K562 (cell line): Measurements from ENCODE around the gene UQCR11. TPM values are rescaled to one million over a fixed set of nuclear protein-coding genes. Genes with fewer than 3 reads are reported as not detected.

Experiments
- ETV1 ChIP-seq: fragments of 450-650 bp; conservative IDR thresholded peaks from 2 replicates; pipeline ENCODE4 v1.6.1; 2016; ENCODE audit warnings: missing genetic modification characterization, control low read depth, low read depth, missing compliant biosample characterization
- FOS ChIP-seq: IDR thresholded peaks from 3 replicates; pipeline ENCODE4 v1.6.1; 2011; ENCODE audit not compliant: insufficient read length; ENCODE audit errors: extremely low read depth
- FOXJ3 ChIP-seq: sonication (generic); formaldehyde crosslinking; IDR thresholded peaks from 2 replicates; pipeline ENCODE4 v1.4.0; 2020; ENCODE audit warnings: mild to moderate bottlenecking, missing genetic modification reagents
- HIVEP1 ChIP-seq: fragments of 250-450 bp; sonication (Bioruptor Pico); IDR thresholded peaks from 2 replicates; pipeline ENCODE4 v1.4.0; 2020; ENCODE audit warnings: mild to moderate bottlenecking
- PCBP1 ChIP-seq: fragments of 200-400 bp; formaldehyde crosslinking; IDR thresholded peaks from 2 replicates; pipeline ENCODE4 v1.6.1; 2018; ENCODE audit warnings: mild to moderate bottlenecking, low read depth, low read length; ENCODE audit not compliant: poor library complexity, severe bottlenecking
- RB1 ChIP-seq: fragments of 450-650 bp; IDR thresholded peaks from 2 replicates; pipeline ENCODE4 v1.6.1; 2017; ENCODE audit warnings: low read depth, mild to moderate bottlenecking
- RBFOX2 ChIP-seq: fragments of 200-400 bp; formaldehyde crosslinking; IDR thresholded peaks from 2 replicates; pipeline ENCODE4 v1.6.1; 2017; ENCODE audit warnings: low read depth, mild to moderate bottlenecking, low read length, moderate library complexity
- ZBTB17 ChIP-seq: fragments of 450-650 bp; formaldehyde crosslinking; IDR thresholded peaks from 2 replicates; pipeline ENCODE4 v1.4.0; 2020; ENCODE audit warnings: mild to moderate bottlenecking
- ZNF217 ChIP-seq: sonication (generic); formaldehyde crosslinking; IDR thresholded peaks from 2 replicates; pipeline ENCODE4 v1.8.0; 2022; ENCODE audit warnings: mild to moderate bottlenecking, missing genetic modification reagents
- ZNF354B ChIP-seq: fragments of 250-450 bp; sonication (Bioruptor Pico); IDR thresholded peaks from 2 replicates; pipeline ENCODE4 v1.4.0; 2020
- polyA plus RNA-seq, 8 experiments: library from polyadenylated mRNA; depleted of rRNA in 4 of 8; stranded (reverse) in 5 of 8; unstranded in 3 of 8; fragments of >200 nt; fragmentation: Nextera tagmentation in 2 of 8; fragmentation: Illumina TruSeq in 1 of 8; extraction: Ambion mirVana in 2 of 8; extraction: Trizol in 1 of 8; gene quantifications; 2 replicates each; pipeline versions ENCODE4 v1.2.1 to v1.2.3, GENCODE V29; 2011 to 2014; ENCODE audit warnings: inconsistent platforms in 1 of 8, missing spikeins in 1 of 8
- total RNA-seq, 7 experiments: library from RNA; depleted of rRNA in 6 of 7; stranded (reverse); fragments of >200 nt in 6 of 7; fragmentation: Illumina TruSeq in 2 of 7; extraction: Trizol in 2 of 7; gene quantifications; 2 replicates each; pipeline versions ENCODE4 v1.2.1 to v1.2.3, GENCODE V29; 2011 to 2021; ENCODE audit warnings: low replicate concordance in 1 of 7
- TF ChIP-seq, protein P1 (sequence below): fragments of 450-650 bp; formaldehyde crosslinking; IDR thresholded peaks from 2 replicates; pipeline ENCODE4 v1.4.0; 2020; ENCODE audit warnings: mild to moderate bottlenecking, moderate library complexity
- TF ChIP-seq, protein P2 (sequence below): fragments of 200-600 bp; sonication (generic); IDR thresholded peaks from one replicate; pipeline ENCODE4 v1.6.1; 2012; ENCODE audit warnings: mild to moderate bottlenecking, low read depth, low read length, inconsistent platforms
- TF ChIP-seq, protein P3 (sequence below): fragments of 150-350 bp; IDR thresholded peaks from 2 replicates; pipeline ENCODE4 v1.6.1; 2014; ENCODE audit warnings: low read depth, mild to moderate bottlenecking, low read length, borderline replicate concordance

UQCR11 gene
- total and polyA plus RNA-seq, 9 of the 15 experiments (the other 6 are each of a cell fraction or from before 2014, with no cell fraction given), result 57.6 to 394 (median 259) TPM

DNA sequence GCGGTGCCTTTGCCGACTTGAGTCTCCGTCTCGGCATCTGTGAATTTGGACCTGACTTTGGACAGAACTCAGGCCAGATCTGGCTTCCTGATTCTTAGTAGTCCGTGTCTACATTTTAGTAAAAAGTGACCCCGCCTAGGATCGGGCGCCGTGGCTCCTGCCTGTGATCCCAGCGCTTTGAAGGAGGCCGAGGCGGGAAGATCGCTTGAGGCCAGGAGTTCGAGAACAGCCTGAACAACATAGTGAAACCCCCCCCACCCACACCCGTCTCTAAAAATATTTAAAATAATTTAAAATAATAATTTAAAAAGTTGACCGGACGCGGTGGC is 48.0 kb upstream of the UQCR11 start (continued):
- TF ChIP-seq ZBTB17 (peak; percentile 81; the same call in 1 of the 2 replicates), FOS (no peak), FOXJ3 (no peak), ZNF217 (CRISPR knock-in tag) (no peak), PCBP1 (no peak), ETV1 (tag) (no peak), HIVEP1 (CRISPR knock-in tag) (0 out of 2 replicates have a peak, but pooled peaks have one; percentile 33), RB1 (no peak), ZNF354B (CRISPR knock-in tag) (no peak), RBFOX2 (peak; percentile 69)
- TF ChIP-seq, protein P1, sequence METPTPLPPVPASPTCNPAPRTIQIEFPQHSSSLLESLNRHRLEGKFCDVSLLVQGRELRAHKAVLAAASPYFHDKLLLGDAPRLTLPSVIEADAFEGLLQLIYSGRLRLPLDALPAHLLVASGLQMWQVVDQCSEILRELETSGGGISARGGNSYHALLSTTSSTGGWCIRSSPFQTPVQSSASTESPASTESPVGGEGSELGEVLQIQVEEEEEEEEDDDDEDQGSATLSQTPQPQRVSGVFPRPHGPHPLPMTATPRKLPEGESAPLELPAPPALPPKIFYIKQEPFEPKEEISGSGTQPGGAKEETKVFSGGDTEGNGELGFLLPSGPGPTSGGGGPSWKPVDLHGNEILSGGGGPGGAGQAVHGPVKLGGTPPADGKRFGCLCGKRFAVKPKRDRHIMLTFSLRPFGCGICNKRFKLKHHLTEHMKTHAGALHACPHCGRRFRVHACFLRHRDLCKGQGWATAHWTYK, result 0 out of 2 replicates have a peak, but pooled peaks have one; percentile 19
- TF ChIP-seq, protein P2, sequence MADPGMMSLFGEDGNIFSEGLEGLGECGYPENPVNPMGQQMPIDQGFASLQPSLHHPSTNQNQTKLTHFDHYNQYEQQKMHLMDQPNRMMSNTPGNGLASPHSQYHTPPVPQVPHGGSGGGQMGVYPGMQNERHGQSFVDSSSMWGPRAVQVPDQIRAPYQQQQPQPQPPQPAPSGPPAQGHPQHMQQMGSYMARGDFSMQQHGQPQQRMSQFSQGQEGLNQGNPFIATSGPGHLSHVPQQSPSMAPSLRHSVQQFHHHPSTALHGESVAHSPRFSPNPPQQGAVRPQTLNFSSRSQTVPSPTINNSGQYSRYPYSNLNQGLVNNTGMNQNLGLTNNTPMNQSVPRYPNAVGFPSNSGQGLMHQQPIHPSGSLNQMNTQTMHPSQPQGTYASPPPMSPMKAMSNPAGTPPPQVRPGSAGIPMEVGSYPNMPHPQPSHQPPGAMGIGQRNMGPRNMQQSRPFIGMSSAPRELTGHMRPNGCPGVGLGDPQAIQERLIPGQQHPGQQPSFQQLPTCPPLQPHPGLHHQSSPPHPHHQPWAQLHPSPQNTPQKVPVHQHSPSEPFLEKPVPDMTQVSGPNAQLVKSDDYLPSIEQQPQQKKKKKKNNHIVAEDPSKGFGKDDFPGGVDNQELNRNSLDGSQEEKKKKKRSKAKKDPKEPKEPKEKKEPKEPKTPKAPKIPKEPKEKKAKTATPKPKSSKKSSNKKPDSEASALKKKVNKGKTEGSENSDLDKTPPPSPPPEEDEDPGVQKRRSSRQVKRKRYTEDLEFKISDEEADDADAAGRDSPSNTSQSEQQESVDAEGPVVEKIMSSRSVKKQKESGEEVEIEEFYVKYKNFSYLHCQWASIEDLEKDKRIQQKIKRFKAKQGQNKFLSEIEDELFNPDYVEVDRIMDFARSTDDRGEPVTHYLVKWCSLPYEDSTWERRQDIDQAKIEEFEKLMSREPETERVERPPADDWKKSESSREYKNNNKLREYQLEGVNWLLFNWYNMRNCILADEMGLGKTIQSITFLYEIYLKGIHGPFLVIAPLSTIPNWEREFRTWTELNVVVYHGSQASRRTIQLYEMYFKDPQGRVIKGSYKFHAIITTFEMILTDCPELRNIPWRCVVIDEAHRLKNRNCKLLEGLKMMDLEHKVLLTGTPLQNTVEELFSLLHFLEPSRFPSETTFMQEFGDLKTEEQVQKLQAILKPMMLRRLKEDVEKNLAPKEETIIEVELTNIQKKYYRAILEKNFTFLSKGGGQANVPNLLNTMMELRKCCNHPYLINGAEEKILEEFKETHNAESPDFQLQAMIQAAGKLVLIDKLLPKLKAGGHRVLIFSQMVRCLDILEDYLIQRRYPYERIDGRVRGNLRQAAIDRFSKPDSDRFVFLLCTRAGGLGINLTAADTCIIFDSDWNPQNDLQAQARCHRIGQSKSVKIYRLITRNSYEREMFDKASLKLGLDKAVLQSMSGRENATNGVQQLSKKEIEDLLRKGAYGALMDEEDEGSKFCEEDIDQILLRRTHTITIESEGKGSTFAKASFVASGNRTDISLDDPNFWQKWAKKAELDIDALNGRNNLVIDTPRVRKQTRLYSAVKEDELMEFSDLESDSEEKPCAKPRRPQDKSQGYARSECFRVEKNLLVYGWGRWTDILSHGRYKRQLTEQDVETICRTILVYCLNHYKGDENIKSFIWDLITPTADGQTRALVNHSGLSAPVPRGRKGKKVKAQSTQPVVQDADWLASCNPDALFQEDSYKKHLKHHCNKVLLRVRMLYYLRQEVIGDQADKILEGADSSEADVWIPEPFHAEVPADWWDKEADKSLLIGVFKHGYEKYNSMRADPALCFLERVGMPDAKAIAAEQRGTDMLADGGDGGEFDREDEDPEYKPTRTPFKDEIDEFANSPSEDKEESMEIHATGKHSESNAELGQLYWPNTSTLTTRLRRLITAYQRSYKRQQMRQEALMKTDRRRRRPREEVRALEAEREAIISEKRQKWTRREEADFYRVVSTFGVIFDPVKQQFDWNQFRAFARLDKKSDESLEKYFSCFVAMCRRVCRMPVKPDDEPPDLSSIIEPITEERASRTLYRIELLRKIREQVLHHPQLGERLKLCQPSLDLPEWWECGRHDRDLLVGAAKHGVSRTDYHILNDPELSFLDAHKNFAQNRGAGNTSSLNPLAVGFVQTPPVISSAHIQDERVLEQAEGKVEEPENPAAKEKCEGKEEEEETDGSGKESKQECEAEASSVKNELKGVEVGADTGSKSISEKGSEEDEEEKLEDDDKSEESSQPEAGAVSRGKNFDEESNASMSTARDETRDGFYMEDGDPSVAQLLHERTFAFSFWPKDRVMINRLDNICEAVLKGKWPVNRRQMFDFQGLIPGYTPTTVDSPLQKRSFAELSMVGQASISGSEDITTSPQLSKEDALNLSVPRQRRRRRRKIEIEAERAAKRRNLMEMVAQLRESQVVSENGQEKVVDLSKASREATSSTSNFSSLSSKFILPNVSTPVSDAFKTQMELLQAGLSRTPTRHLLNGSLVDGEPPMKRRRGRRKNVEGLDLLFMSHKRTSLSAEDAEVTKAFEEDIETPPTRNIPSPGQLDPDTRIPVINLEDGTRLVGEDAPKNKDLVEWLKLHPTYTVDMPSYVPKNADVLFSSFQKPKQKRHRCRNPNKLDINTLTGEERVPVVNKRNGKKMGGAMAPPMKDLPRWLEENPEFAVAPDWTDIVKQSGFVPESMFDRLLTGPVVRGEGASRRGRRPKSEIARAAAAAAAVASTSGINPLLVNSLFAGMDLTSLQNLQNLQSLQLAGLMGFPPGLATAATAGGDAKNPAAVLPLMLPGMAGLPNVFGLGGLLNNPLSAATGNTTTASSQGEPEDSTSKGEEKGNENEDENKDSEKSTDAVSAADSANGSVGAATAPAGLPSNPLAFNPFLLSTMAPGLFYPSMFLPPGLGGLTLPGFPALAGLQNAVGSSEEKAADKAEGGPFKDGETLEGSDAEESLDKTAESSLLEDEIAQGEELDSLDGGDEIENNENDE, result no peak
- TF ChIP-seq, protein P3, sequence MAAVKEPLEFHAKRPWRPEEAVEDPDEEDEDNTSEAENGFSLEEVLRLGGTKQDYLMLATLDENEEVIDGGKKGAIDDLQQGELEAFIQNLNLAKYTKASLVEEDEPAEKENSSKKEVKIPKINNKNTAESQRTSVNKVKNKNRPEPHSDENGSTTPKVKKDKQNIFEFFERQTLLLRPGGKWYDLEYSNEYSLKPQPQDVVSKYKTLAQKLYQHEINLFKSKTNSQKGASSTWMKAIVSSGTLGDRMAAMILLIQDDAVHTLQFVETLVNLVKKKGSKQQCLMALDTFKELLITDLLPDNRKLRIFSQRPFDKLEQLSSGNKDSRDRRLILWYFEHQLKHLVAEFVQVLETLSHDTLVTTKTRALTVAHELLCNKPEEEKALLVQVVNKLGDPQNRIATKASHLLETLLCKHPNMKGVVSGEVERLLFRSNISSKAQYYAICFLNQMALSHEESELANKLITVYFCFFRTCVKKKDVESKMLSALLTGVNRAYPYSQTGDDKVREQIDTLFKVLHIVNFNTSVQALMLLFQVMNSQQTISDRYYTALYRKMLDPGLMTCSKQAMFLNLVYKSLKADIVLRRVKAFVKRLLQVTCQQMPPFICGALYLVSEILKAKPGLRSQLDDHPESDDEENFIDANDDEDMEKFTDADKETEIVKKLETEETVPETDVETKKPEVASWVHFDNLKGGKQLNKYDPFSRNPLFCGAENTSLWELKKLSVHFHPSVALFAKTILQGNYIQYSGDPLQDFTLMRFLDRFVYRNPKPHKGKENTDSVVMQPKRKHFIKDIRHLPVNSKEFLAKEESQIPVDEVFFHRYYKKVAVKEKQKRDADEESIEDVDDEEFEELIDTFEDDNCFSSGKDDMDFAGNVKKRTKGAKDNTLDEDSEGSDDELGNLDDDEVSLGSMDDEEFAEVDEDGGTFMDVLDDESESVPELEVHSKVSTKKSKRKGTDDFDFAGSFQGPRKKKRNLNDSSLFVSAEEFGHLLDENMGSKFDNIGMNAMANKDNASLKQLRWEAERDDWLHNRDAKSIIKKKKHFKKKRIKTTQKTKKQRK, result no peak
